KG1 (cell line): Measurements from ENCODE around the gene PCDHB13.
"Not testable (repeated sequence)": the region's sequence is repeated elsewhere in the genome, so short reads cannot be mapped to it uniquely, and the experiment has no call there.

ENCODE experiments used
- DNase-seq: peaks from one replicate; lab custom pipeline; 2025; lab: John Stamatoyannopoulos, UW

Gene PCDHB13

GRCh38 chr5:141213656-141214339 lies at the start of gene PCDHB13:
PCDHB13 (plus strand) TSS chr5:141213919; CDS start chr5:141214124, 205 bp downstream.
- not testable (repeated sequence) for DNase-seq

GRCh38 chr5:141172381-141173204 lies 41.1 kb upstream of the PCDHB13 start, which contains the start of gene PCDHB7:
PCDHB7 (plus strand) TSS chr5:141172644; CDS start chr5:141172836, 192 bp downstream.
- DNase-seq: no peak

DNA sequence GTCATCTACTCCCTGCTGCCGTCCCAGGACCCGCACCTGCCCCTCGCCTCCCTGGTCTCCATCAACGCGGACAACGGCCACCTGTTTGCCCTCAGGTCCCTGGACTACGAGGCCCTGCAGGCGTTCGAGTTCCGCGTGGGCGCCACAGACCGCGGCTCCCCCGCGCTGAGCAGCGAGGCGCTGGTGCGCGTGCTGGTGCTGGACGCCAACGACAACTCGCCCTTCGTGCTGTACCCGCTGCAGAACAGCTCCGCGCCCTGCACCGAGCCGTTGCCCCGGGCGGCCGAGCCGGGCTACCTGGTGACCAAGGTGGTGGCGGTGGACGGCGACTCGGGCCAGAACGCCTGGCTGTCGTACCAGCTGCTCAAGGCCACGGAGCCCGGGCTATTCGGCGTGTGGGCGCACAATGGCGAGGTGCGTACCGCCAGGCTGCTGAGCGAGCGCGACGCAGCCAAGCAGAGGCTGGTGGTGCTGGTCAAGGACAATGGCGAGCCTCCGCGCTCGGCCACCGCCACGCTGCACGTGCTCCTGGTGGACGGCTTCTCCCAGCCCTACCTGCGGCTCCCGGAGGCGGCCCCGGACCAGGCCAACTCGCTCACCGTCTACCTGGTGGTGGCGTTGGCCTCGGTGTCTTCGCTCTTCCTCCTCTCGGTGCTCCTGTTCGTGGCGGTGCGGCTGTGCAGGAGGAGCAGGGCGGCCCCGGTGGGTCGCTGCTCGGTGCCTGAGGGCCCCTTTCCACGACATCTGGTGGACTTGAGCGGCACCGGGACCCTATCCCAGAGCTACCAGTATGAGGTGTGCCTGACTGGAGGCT lies 39.2 kb upstream of the PCDHB13 start:
- DNase-seq: not testable (repeated sequence)

DNA sequence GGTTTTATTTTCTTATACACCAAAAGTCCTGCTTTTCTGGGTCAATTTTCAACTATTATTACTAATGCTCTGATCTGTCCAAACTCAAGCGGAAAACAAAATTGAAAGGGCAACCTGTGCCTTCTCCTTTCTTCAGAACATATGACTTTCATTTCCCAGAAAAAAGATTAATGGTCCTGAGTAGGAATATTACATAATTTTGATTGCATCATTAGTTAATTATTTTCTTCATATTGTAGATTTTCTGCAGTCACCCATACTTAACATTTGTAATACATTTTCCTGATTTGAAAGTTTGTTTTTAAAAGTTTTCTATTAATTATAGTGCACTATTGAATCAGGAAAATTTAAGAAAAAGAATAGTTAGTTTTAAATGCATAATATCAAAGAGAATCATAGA lies 37.8 kb upstream of the PCDHB13 start:
- DNase-seq: no peak

- not testable (repeated sequence) for DNase-seq
Measured at GRCh38 chr5:141177577-141178191, 36.0 kb upstream of the PCDHB13 start, which contains the start of gene PCDHB8. PCDHB8 (plus strand) TSS chr5:141177790; CDS start chr5:141178035, 245 bp downstream.

GRCh38 chr5:141179371-141179770 lies 34.3 kb upstream of the PCDHB13 start:
- not testable (repeated sequence) for DNase-seq

DNA sequence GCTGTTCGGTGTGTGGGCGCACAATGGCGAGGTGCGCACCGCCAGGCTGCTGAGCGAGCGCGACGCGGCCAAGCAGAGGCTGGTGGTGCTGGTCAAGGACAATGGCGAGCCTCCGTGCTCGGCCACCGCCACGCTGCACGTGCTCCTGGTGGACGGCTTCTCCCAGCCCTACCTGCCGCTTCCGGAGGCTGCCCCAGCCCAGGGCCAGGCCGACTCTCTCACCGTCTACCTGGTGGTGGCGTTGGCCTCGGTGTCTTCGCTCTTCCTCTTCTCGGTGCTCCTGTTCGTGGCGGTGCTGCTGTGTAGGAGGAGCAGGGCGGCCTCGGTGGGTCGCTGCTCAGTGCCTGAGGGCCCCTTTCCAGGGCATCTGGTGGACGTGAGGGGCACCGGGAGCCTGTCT lies 33.8 kb upstream of the PCDHB13 start:
- not testable (repeated sequence) for DNase-seq

DNA sequence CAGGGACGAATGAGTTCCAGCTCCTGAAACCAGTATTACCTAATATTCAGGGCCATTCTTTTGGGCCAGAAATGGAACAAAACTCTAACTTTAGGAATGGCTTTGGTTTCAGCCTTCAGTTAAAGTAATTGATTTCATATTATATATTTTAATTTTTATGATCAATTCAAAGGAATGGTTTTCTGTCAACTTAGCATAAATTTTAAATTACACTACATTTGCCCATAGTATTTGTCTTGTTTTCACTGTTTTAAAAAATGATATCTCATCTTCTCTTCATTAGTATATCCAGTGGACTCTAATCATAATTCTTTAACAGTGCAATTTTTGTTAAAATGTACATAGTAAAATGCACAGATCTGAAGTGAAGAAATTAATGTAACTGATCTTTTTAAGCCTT lies 33.4 kb upstream of the PCDHB13 start:
- no peak for DNase-seq

DNA sequence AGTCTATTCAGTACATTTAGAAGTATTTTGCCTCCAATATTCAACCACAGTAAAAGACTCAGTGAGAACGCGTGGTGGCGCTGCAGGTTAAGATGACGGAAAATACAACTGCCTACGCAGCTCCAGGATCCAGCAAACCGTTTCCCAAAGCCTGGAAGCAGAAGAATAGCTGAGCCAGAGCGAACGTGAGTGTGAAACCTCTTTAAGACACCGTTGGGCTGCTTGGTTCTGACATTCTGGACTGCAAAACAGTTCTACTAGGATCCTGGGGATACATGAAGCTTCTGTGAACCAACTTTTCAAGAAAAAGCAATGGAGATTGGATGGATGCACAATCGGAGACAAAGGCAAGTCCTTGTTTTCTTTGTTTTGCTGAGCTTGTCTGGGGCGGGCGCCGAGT lies 31.5 kb upstream of the PCDHB13 start, which contains the start of gene PCDHB16:
TSS of gene PCDHB16 (plus strand) at position 140 of the 400 bp plus-strand sequence. CDS start at position 313, 173 bp downstream.
- DNase-seq: no peak

DNA sequence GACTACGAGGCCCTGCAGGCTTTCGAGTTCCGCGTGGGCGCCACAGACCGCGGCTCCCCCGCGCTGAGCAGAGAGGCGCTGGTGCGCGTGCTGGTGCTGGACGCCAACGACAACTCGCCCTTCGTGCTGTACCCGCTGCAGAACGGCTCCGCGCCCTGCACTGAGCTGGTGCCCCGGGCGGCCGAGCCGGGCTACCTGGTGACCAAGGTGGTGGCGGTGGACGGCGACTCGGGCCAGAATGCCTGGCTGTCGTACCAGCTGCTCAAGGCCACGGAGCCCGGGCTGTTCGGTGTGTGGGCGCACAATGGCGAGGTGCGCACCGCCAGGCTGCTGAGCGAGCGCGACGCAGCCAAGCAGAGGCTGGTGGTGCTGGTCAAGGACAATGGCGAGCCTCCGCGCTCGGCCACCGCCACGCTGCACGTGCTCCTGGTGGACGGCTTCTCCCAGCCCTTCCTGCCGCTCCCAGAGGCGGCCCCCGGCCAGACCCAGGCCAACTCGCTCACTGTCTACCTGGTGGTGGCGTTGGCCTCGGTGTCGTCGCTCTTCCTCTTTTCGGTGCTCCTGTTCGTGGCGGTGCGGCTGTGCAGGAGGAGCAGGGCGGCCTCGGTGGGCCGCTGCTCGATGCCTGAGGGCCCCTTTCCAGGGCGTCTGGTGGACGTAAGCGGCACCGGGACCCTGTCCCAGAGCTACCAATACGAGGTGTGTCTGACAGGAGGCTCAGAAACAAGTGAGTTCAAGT lies 29.4 kb upstream of the PCDHB13 start:
- not testable (repeated sequence) for DNase-seq

- no peak for DNase-seq
Measured at GRCh38 chr5:141186897-141187512, 26.7 kb upstream of the PCDHB13 start, which contains the start of gene PCDHB9. PCDHB9 (plus strand) TSS chr5:141187161; CDS start chr5:141187319, 158 bp downstream.

- DNase-seq: not testable (repeated sequence)
Measured at GRCh38 chr5:141188682-141189081, 25.0 kb upstream of the PCDHB13 start.

- not testable (repeated sequence) for DNase-seq
Measured at GRCh38 chr5:141189131-141189530, 24.6 kb upstream of the PCDHB13 start.

- DNase-seq: no peak
Measured at GRCh38 chr5:141192110-141192725, 21.5 kb upstream of the PCDHB13 start, which contains the start of gene PCDHB10. PCDHB10 (plus strand) TSS chr5:141192353; CDS start chr5:141192553, 200 bp downstream.

GRCh38 chr5:141194332-141194731 lies 19.4 kb upstream of the PCDHB13 start:
- DNase-seq: not testable (repeated sequence)

- no peak for DNase-seq
Measured at GRCh38 chr5:141196363-141196762, 17.4 kb upstream of the PCDHB13 start.

GRCh38 chr5:141199359-141200235 lies 14.1 kb upstream of the PCDHB13 start, which contains the start of gene PCDHB11:
PCDHB11 (plus strand) TSS chr5:141199627; CDS start chr5:141199775, 148 bp downstream.
- no peak for DNase-seq

DNA sequence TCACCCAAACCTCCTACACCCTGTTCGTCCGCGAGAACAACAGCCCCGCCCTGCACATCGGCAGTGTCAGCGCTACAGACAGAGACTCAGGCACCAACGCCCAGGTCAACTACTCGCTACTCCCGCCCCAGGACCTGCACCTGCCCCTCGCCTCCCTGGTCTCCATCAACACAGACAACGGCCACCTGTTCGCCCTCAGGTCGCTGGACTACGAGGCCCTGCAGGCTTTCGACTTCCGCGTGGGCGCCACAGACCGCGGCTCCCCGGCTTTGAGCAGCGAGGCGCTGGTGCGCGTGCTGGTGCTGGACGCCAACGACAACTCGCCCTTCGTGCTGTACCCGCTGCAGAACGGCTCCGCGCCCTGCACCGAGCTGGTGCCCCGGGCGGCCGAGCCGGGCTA lies 12.6 kb upstream of the PCDHB13 start:
- DNase-seq: not testable (repeated sequence)
